GM18511 (cell line): ENCODE data around the gene SERPINA3.
"Not testable (repeated sequence)": the region's sequence is repeated elsewhere in the genome, so short reads cannot be mapped to it uniquely, and the experiment has no call there.

Experiments
- ATAC-seq: cut with Tn5 transposase; IDR thresholded peaks from one replicate; pipeline ENCODE4 v1.9.1; 2021; ENCODE audit warnings: mild to moderate bottlenecking, moderate library complexity; ENCODE audit not compliant: unreplicated experiment

Gene SERPINA3

DNA sequence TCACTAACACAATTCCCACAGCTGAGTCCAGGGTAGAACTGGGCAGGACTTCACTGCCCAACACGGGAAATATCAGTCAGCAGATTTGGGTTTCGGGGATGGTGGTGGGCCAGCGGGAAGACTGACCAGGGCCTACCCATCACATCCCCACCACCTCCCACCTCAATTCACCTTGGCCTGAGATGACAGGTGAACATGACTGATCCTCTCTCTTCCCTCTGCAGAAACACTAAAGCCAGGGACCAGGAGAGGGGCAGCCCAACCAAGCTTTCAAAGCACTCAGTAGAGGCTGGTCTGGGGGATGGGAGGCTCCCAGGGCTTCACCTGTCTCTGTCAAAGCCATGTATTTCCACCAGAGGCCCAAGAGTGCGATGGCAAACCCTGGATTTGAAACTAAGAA lies 28.6 kb upstream of the SERPINA3 start:
- no peak for ATAC-seq

DNA sequence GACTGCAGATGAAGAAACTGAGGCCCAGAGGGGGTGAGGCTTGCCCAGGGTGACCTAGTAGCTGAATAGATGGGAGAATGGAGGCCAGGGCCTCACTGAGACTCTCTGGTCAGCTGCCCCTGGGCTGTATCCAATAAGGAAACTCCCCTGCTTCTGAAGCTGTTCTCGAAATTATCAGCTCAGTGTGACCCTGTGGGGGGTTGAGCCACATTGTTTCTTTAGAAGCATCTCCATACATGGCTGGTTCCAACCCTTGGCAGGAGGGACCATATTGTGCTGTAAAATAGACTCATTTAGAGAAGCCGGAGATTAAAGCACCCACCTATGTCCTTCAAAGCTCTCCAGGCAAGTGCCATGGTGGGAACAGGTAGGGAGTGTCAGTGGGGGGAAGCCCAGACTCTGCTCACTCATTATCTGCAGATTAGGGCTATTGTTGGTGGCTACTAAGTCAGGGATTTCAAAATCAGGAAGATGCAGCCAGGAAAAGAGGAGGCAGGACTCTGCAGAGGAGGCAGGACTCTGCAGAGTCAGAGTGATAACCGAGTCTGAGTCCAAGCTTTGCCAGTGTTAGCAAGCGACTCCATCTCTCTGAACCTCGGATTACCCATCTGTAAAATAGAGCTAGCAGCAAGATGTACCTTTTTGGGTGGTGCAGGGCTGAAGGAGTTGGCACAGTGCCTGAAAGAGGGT lies 27.5 kb upstream of the SERPINA3 start:
- no peak for ATAC-seq

DNA sequence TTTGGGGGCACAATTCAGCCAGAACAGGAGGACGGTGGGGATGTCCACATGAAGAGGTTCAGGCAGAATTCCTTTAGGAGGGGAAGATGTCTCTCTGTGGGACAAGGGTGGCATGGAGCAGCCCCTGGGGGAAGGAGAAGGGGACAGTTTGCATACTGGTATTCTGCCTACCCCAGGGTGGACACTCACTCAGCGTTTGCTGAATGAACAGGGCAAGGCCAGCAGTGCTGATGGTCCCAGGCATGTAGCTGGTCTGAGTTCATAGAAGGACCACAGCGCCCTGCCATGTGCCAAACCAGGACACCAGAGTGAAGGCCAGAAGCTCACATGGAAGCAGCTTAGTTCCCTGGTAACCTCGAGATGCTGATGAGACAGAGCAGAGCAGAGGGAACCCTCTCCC lies 25.6 kb upstream of the SERPINA3 start:
- no peak for ATAC-seq

DNA sequence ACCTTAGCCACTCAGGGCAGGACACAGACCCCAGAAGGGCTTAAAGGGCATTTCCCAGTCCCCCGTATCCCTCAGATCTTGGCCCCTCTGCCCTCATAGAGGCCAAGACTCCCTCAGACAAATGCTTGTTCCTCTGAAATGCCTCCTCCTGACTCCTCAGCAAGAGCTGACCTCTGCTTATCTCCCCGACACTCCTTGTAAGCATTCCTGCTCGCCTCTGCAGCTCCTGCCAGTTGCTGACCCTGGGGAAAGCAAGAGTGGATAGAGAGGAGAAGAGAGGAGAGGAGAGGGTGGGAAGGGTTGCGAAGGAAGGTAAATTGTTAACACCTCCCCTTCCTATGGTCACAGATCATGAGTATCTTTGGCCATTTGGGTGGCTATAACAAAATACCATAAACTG lies 23.9 kb upstream of the SERPINA3 start:
- ATAC-seq = no peak

GRCh38 chr14:94591073-94591472 lies 21.1 kb upstream of the SERPINA3 start:
- ATAC-seq = no peak

- no peak for ATAC-seq
Measured at GRCh38 chr14:94591871-94592270, 20.3 kb upstream of the SERPINA3 start.

DNA sequence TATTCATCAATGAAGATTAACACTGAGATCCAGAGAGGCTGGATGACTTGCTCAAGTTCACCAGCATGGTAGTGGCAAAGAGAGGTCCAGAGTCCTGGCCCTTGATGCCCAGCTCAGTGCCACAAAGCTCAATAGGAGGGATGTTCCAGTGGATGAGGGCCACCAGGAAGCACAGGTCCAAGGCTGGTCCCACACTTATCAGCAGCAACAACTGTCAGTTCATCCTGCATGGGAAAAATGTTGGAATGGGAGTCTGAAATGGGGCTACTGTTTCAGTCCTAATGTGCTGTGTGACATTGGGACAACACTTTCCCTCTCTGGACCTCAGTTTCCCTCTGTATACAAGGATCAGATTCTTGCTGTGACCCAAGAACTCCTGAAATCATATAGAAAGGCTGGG lies 19.7 kb upstream of the SERPINA3 start:
- no peak for ATAC-seq

- no peak for ATAC-seq
Measured at GRCh38 chr14:94593376-94593748, 18.8 kb upstream of the SERPINA3 start.

DNA sequence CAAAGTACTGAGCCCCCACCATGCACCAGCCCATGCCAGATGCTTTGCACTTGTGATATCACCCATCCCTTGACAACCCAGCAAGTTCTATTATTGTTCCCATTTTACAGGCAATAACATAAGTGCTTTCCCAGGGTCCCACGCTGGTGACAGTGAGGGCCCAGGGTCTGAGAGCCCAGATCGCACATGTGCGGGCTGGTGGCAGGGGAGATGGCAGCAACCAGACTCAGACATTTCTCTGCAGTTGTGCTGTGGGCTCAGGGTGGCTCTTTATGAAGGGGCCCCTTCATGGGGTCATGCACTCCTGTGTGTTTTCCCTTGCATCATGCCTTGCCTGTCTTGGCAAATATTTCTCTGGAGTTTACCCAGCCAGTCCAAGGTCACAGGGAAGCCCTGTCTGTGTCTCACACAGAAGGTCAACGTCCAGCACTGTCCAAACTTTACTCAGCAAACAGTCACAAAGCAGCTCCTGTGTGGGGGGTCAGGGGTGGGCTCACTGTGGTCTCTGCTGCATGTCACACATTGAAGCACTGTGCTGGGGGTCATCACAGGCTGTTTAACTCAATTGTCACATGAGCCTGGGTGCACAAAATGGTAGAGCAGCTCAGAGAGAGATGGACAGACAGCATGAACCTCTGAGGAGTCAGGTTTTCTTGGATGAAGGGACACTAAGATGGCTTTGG lies 18.3 kb upstream of the SERPINA3 start:
- no peak for ATAC-seq

DNA sequence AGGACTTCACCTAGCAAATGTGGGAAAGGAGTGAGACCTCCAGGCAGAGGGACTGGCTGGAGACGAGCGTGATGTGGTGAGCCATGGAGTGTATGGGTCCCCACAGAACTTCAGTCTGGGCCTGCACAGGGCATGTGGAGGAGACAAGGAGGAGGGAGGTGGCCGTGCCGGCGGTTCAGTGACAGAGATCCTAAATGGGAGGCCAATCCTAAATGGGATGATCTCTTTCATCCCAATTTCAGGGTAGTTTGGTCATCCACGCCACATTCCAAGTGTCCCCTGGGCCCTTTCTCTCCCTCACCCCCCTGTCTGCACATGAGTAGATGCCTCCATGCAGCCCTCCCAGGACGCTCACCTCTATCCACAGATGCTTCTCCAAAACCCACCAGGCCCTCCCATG lies 17.8 kb upstream of the SERPINA3 start:
- ATAC-seq = no peak

- ATAC-seq = no peak
Measured at GRCh38 chr14:94595912-94596311, 16.3 kb upstream of the SERPINA3 start.

- ATAC-seq = no peak
Measured at GRCh38 chr14:94596361-94596760, 15.8 kb upstream of the SERPINA3 start.

DNA sequence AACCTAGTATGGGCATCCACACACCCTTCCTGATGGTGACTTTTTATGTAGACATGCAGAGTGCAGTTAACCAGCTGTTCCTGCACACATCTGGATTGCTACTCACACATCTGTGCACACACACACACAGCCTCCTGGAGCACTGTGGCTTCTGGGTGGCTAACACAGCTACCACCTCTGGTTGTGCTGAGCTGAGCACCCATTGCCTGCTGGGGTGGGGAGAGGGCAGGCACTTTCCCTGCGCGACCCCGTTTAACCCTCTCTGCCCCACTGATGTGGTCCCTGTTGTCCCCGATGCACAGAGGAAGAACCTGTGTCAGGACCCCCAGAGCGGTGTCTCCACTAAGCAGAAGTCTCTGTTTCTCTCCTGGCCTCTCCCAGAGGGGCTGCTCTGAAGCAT lies 14.4 kb upstream of the SERPINA3 start:
- ATAC-seq = no peak

- no peak for ATAC-seq
Measured at GRCh38 chr14:94598506-94598815, 13.7 kb upstream of the SERPINA3 start.

- ATAC-seq = no peak
Measured at GRCh38 chr14:94598816-94599655, 13.2 kb upstream of the SERPINA3 start.

- no peak for ATAC-seq
Measured at GRCh38 chr14:94599656-94600004, 12.6 kb upstream of the SERPINA3 start.

DNA sequence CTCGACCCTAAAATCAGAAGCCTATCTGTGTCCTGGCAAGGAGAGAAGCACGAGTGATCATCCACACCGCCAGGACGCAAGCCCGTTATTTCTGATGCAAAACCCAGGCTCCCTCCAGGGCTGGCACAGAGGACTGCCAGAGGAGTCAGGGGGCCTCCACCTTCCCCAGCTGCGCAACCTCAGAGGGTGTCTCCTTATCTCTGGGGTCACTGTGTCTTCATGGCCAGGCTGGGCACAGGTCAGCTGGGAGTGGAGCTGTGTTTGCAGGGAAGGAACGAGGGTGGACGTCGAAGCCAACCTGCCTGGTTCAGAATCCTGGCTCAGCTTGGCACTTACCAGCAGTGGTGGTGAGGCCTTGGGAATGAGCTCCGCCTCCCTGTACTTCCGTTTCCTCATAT lies 12.0 kb upstream of the SERPINA3 start:
- no peak for ATAC-seq

DNA sequence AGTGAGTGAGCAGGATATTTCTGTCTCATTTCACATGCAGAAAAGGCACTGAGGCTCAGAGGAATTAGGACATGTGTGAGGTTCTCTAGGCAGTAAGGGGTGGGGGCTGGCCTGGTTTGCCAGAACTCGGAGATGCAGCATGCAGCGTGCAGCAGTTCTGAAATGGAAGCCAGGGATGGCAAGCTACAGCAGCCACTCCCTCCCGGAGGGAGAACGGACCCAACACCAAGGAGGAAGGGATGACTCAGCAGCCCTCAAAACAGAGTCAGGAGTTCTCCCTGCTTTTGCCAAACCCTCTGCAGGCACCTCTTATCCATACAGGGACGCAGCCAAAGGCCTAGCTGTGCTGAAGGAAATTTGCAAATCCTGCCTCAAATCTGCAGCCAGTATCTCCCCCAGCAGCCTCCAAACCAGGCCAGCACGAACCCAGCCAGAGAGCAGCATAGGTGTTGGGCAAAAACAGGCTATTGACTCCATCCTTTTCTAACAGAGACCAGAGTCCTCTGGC lies 10.3 kb upstream of the SERPINA3 start:
- ATAC-seq = no peak

GRCh38 chr14:94602722-94603121 lies 9.5 kb upstream of the SERPINA3 start:
- no peak for ATAC-seq

GRCh38 chr14:94605361-94605760 lies 6.8 kb upstream of the SERPINA3 start:
- ATAC-seq = no peak

- ATAC-seq = not testable (repeated sequence)
Measured at GRCh38 chr14:94608966-94609365, 3.2 kb upstream of the SERPINA3 start.

GRCh38 chr14:94611179-94611578 lies 1.0 kb upstream of the SERPINA3 start:
- ATAC-seq = no peak
